HG02588 (cell line): ENCODE measurements around the gene PKP4.
A peak's percentile ranks its signal among the peaks of the same experiment; 100 is the strongest.
"Not testable (repeated sequence)": the region's sequence is repeated elsewhere in the genome, so short reads cannot be mapped to it uniquely, and the experiment has no call there.

Experiments used
- ATAC-seq: cut with Tn5 transposase; IDR thresholded peaks from one replicate; pipeline ENCODE4 v1.9.1; 2021; ENCODE audit warnings: mild to moderate bottlenecking, moderate library complexity; ENCODE audit not compliant: unreplicated experiment

PKP4 gene

GRCh38 chr2:158464426-158465281 lies 7.9 kb downstream of the PKP4 start:
- peak; percentile 79 for ATAC-seq

- no peak for ATAC-seq
Measured at GRCh38 chr2:158467248-158467647, 10.5 kb downstream of the PKP4 start.

- not testable (repeated sequence) for ATAC-seq
Measured at GRCh38 chr2:158472829-158473228, 16.1 kb downstream of the PKP4 start.

GRCh38 chr2:158473300-158473699 lies 16.5 kb downstream of the PKP4 start:
- ATAC-seq = not testable (repeated sequence)

GRCh38 chr2:158473719-158474392 lies 17.1 kb downstream of the PKP4 start:
- no peak for ATAC-seq

- ATAC-seq = not testable (repeated sequence)
Measured at GRCh38 chr2:158474526-158475011, 17.8 kb downstream of the PKP4 start.

GRCh38 chr2:158477202-158477601 lies 20.4 kb downstream of the PKP4 start:
- no peak for ATAC-seq

- no peak for ATAC-seq
Measured at GRCh38 chr2:158478237-158478636, 21.5 kb downstream of the PKP4 start.

- no peak for ATAC-seq
Measured at GRCh38 chr2:158478816-158479215, 22.1 kb downstream of the PKP4 start.

GRCh38 chr2:158481116-158481515 lies 24.4 kb downstream of the PKP4 start:
- no peak for ATAC-seq

GRCh38 chr2:158482594-158482993 lies 25.8 kb downstream of the PKP4 start:
- ATAC-seq = no peak

GRCh38 chr2:158484892-158485556 lies 28.3 kb downstream of the PKP4 start:
- no peak for ATAC-seq

GRCh38 chr2:158486150-158486969 lies 29.6 kb downstream of the PKP4 start:
- no peak for ATAC-seq

GRCh38 chr2:158486970-158487325 lies 30.2 kb downstream of the PKP4 start:
- no peak for ATAC-seq

- ATAC-seq = no peak
Measured at GRCh38 chr2:158487419-158487818, 30.7 kb downstream of the PKP4 start.

- ATAC-seq = no peak
Measured at GRCh38 chr2:158488442-158489216, 31.9 kb downstream of the PKP4 start.

GRCh38 chr2:158489366-158490112 lies 32.8 kb downstream of the PKP4 start:
- ATAC-seq = no peak

- no peak for ATAC-seq
Measured at GRCh38 chr2:158491072-158491471, 34.3 kb downstream of the PKP4 start.

GRCh38 chr2:158493458-158493857 lies 36.7 kb downstream of the PKP4 start:
- no peak for ATAC-seq
